K562 (cell line): ENCODE measurements around the gene PRKCE. TPM values are rescaled to one million over a fixed set of nuclear protein-coding genes. Genes with fewer than 3 reads are reported as not detected.

Experiments
- CAMTA2 ChIP-seq: fragments of 250-450 bp; sonication (Bioruptor Pico); conservative IDR thresholded peaks from 2 replicates; pipeline ENCODE4 v1.5.1; 2022
- CHD4 ChIP-seq: fragments of 200-600 bp; sonication (generic); IDR thresholded peaks from 3 replicates; pipeline ENCODE4 v1.6.1; 2012; ENCODE audit warnings: low read depth, mild to moderate bottlenecking, mixed read lengths, low read length, inconsistent platforms; ENCODE audit not compliant: insufficient read depth, insufficient replicate concordance, poor library complexity, severe bottlenecking
- ETV1 ChIP-seq: fragments of 450-650 bp; conservative IDR thresholded peaks from 2 replicates; pipeline ENCODE4 v1.6.1; 2016; ENCODE audit warnings: missing genetic modification characterization, control low read depth, low read depth, missing compliant biosample characterization
- FOXJ2 ChIP-seq: fragments of 200-800 bp; sonication (Bioruptor generic); IDR thresholded peaks from 2 replicates; pipeline ENCODE4 v1.6.1; 2016; ENCODE audit warnings: missing genetic modification characterization, missing compliant biosample characterization
- GABPB1 ChIP-seq: sonication (generic); formaldehyde crosslinking; IDR thresholded peaks from 2 replicates; pipeline ENCODE4 v1.8.0; 2022; ENCODE audit warnings: mild to moderate bottlenecking, missing genetic modification reagents
- HIVEP1 ChIP-seq: fragments of 250-450 bp; sonication (Bioruptor Pico); IDR thresholded peaks from 2 replicates; pipeline ENCODE4 v1.4.0; 2020; ENCODE audit warnings: mild to moderate bottlenecking
- HLTF ChIP-seq: fragments of 450-650 bp; IDR thresholded peaks from 2 replicates; pipeline ENCODE4 v1.6.1; 2016
- HMGN3 ChIP-seq: IDR thresholded peaks from 2 replicates; pipeline ENCODE4 v1.6.1; 2011; ENCODE audit warnings: borderline replicate concordance, low read depth, mild to moderate bottlenecking, mixed read lengths, low read length; ENCODE audit not compliant: insufficient read length; ENCODE audit errors: extremely low read depth
- HSF4 ChIP-seq: fragments of 250-450 bp; sonication (Bioruptor Pico); IDR thresholded peaks from 2 replicates; pipeline ENCODE4 v2.1.2; 2022; ENCODE audit warnings: mild to moderate bottlenecking, moderate library complexity, borderline replicate concordance
- NUFIP1 ChIP-seq: fragments of 450-650 bp; IDR thresholded peaks from 2 replicates; pipeline ENCODE4 v1.6.1; 2018; ENCODE audit not compliant: partially characterized antibody
- PHF20 ChIP-seq: fragments of 450-650 bp; IDR thresholded peaks from 2 replicates; pipeline ENCODE4 v1.6.1; 2018; ENCODE audit not compliant: partially characterized antibody
- SLC30A9 ChIP-seq: fragments of 250-450 bp; sonication (Bioruptor Pico); IDR thresholded peaks from 2 replicates; pipeline ENCODE4 v1.8.0; 2022; ENCODE audit warnings: mild to moderate bottlenecking, moderate library complexity
- SRSF3 ChIP-seq: fragments of 200-400 bp; formaldehyde crosslinking; IDR thresholded peaks from 2 replicates; pipeline ENCODE4 v1.6.1; 2016; ENCODE audit warnings: mild to moderate bottlenecking, low read length, moderate library complexity; ENCODE audit not compliant: insufficient read depth
- ZBTB12 ChIP-seq: fragments of 250-450 bp; sonication (Bioruptor Pico); IDR thresholded peaks from 2 replicates; pipeline ENCODE4 v1.4.0; 2020
- ZBTB40 ChIP-seq, 2 experiments: fragments of 450-650 bp in 1 of 2; sonication (generic) in 1 of 2; formaldehyde crosslinking in 1 of 2; IDR thresholded peaks; 2 replicates each; pipeline versions ENCODE4 v1.7.1 to v1.9.0; 2016 to 2022; ENCODE audit warnings: inconsistent platforms in 1 of 2, mild to moderate bottlenecking in 1 of 2, missing genetic modification reagents in 1 of 2
- ZBTB7A ChIP-seq: IDR thresholded peaks from 2 replicates; pipeline ENCODE4 v1.6.1; 2011; ENCODE audit warnings: low read depth, mild to moderate bottlenecking, low read length, moderate library complexity, borderline replicate concordance; ENCODE audit not compliant: control insufficient read depth
- ZBTB8A ChIP-seq: fragments of 450-650 bp; IDR thresholded peaks from 2 replicates; pipeline ENCODE4 v1.6.1; 2018; ENCODE audit warnings: mild to moderate bottlenecking, moderate library complexity; ENCODE audit not compliant: partially characterized antibody
- ZKSCAN1 ChIP-seq: fragments of 150-350 bp; IDR thresholded peaks from 2 replicates; pipeline ENCODE4 v1.6.1; 2016; ENCODE audit warnings: low read depth, low read length
- ZNF668 ChIP-seq: fragments of 250-450 bp; sonication (Bioruptor Pico); IDR thresholded peaks from 2 replicates; pipeline ENCODE4 v1.8.0; 2022; ENCODE audit warnings: mild to moderate bottlenecking, inconsistent platforms
- polyA plus RNA-seq, 8 experiments: library from polyadenylated mRNA; depleted of rRNA in 4 of 8; stranded (reverse) in 5 of 8; unstranded in 3 of 8; fragments of >200 nt; fragmentation: Nextera tagmentation in 2 of 8; fragmentation: Illumina TruSeq in 1 of 8; extraction: Ambion mirVana in 2 of 8; extraction: Trizol in 1 of 8; gene quantifications; 2 replicates each; pipeline versions ENCODE4 v1.2.1 to v1.2.3, GENCODE V29; 2011 to 2014; ENCODE audit warnings: inconsistent platforms in 1 of 8, missing spikeins in 1 of 8
- total RNA-seq, 7 experiments: library from RNA; depleted of rRNA in 6 of 7; stranded (reverse); fragments of >200 nt in 6 of 7; fragmentation: Illumina TruSeq in 2 of 7; extraction: Trizol in 2 of 7; gene quantifications; 2 replicates each; pipeline versions ENCODE4 v1.2.1 to v1.2.3, GENCODE V29; 2011 to 2021; ENCODE audit warnings: low replicate concordance in 1 of 7

The PRKCE gene
- total and polyA plus RNA-seq, 9 of the 15 experiments (the other 6 are each of a cell fraction or from before 2014, with no cell fraction given), result 0.06 to 1.0 (median 0.22) TPM; not detected in 1

GRCh38 chr2:46179037-46179621 lies 527.7 kb downstream of the PRKCE start (continued):
- TF ChIP-seq ZBTB8A (no peak), HLTF (no peak), FOXJ2 (no peak), NUFIP1 (no peak), ZNF668 (no peak), HSF4 (CRISPR knock-in tag) (no peak), SRSF3 (no peak), ZBTB40 (IDR thresholded peaks at IDR 0.05) (peak; percentile 31; the same call in 1 of the 2 replicates), ZBTB40 (CRISPR knock-in tag; IDR thresholded peaks at IDR 0.05) (no peak), CHD4 (no peak), ZBTB7A (no peak), HIVEP1 (CRISPR knock-in tag) (no peak), GABPB1 (peak; percentile 55; the same call in 1 of the 2 replicates), ZBTB12 (CRISPR knock-in tag) (0 out of 2 replicates have a peak, but pooled peaks have one; percentile 60), ETV1 (tag) (peak; percentile 56), CAMTA2 (CRISPR knock-in tag) (no peak), SLC30A9 (CRISPR knock-in tag) (no peak), PHF20 (peak; percentile 30), HMGN3 (no peak), ZKSCAN1 (no peak)
